HFFc6 (cell line): ENCODE data around the gene PARVA. TPM values are rescaled to one million over a fixed set of nuclear protein-coding genes. Genes with fewer than 3 reads are reported as not detected.

Source experiments
- DNase-seq: peaks from one replicate; pipeline ENCODE4 v3.0.0-alpha.2; 2018
- H3K27ac Mint-ChIP-seq: 2 replicates; pipeline ENCODE4 v1.8.0; 2020; ENCODE audit warnings: mild to moderate bottlenecking, mixed read lengths
- H3K27me3 Mint-ChIP-seq: 2 replicates; pipeline ENCODE4 v1.8.0; 2021; ENCODE audit warnings: mild to moderate bottlenecking, moderate library complexity, mixed read lengths; ENCODE audit not compliant: insufficient read depth
- H3K36me3 Mint-ChIP-seq: 2 replicates; pipeline ENCODE4 v1.8.0; 2021; ENCODE audit warnings: low read depth, mixed read lengths
- H3K4me1 Mint-ChIP-seq: 2 replicates; pipeline ENCODE4 v1.8.0; 2020; ENCODE audit warnings: low read depth, mixed read lengths
- H3K4me3 Mint-ChIP-seq: 2 replicates; pipeline ENCODE4 v1.8.0; 2020; ENCODE audit warnings: mild to moderate bottlenecking, moderate library complexity, mixed read lengths
- H3K9me3 Mint-ChIP-seq: 2 replicates; pipeline ENCODE4 v1.8.0; 2020; ENCODE audit warnings: mild to moderate bottlenecking, mixed read lengths
- CTCF ChIP-seq: fragments of 200-600 bp; sonication (generic); IDR thresholded peaks from 2 replicates; pipeline ENCODE4 v1.5.0; 2021; ENCODE audit warnings: antibody characterized with exemption, mild to moderate bottlenecking
- total RNA-seq, 6 experiments: library from RNA; stranded (reverse); fragmentation: NEBNext Ultra II Directional; extraction: Animal tissue kit (Norgen Biotek cat#: 25700); gene quantifications; 2 replicates in 1 of 6; 3 replicates in 5 of 6; pipeline ENCODE4 v1.2.3, GENCODE V29; 2021

Gene PARVA
- total RNA-seq, 6 experiments from 2014 or later, result 150 to 237 (median 184) TPM

GRCh38 chr11:12556788-12557384 lies 179.5 kb downstream of the PARVA start:
- Mint-ChIP-seq H3K27ac (peak overlapping the region; percentile 89), H3K27me3 (peaks cover 1% of the 10 kb centered on the region; the same call in 1 of the 2 replicates)
- no peak for TF ChIP-seq CTCF

DNA sequence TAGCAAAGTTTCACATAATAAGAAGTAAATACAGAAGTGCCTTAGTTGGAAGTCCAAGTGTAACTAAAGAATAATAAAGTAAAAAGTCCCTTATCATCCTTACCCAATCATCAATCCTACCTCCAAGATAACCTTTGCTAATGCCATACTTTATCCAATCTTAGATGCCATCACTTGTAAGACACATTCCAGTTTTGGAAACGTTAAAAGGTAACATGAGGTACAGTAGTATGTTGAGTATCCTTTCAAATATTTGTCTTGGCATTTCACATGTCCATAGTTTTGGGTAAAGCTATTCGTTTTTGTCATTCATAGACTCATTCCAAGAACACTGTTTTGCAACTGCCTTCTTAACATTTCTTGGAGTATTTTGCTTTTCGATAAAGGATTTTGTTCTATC lies 181.6 kb downstream of the PARVA start:
- no peak overlapping the region for H3K27ac Mint-ChIP-seq
- DNase-seq, result no peak
- TF ChIP-seq CTCF, result no peak
- H3K27me3 Mint-ChIP-seq, result peaks cover 1% of the 10 kb centered on the region; the same call in 1 of the 2 replicates
- peaks cover 7% of the 10 kb centered on the region for H3K9me3 Mint-ChIP-seq
- H3K4me1 Mint-ChIP-seq, result peaks cover 36% of the 10 kb centered on the region
- H3K4me3 Mint-ChIP-seq, result no peak overlapping the region
- peaks cover 7% of the 10 kb centered on the region; the same call in 1 of the 2 replicates for H3K36me3 Mint-ChIP-seq

More at GRCh38 chr11:12556788-12557384, 179.5 kb downstream of the PARVA start:
- DNase-seq, result peak; percentile 85
- Mint-ChIP-seq H3K9me3 (peaks cover 10% of the 10 kb centered on the region), H3K4me1 (peaks cover 36% of the 10 kb centered on the region), H3K36me3 (peaks cover 12% of the 10 kb centered on the region; the same call in 1 of the 2 replicates), H3K4me3 (peak overlapping the region; percentile 80)

- H3K4me1 Mint-ChIP-seq, result peaks cover 26% of the 10 kb centered on the region
- H3K27me3 Mint-ChIP-seq, result no peaks in the 10 kb centered on the region; the same call in 1 of the 2 replicates
- DNase-seq, result no peak
- no peak overlapping the region for H3K4me3 Mint-ChIP-seq
- no peak overlapping the region for H3K27ac Mint-ChIP-seq
- no peaks in the 10 kb centered on the region for H3K36me3 Mint-ChIP-seq
- no peaks in the 10 kb centered on the region for H3K9me3 Mint-ChIP-seq
- TF ChIP-seq CTCF, result no peak
Observed at GRCh38 chr11:12560362-12560761, 183.0 kb downstream of the PARVA start.

GRCh38 chr11:12560861-12561260 lies 183.5 kb downstream of the PARVA start:
- no peak overlapping the region for H3K4me3 Mint-ChIP-seq

DNA sequence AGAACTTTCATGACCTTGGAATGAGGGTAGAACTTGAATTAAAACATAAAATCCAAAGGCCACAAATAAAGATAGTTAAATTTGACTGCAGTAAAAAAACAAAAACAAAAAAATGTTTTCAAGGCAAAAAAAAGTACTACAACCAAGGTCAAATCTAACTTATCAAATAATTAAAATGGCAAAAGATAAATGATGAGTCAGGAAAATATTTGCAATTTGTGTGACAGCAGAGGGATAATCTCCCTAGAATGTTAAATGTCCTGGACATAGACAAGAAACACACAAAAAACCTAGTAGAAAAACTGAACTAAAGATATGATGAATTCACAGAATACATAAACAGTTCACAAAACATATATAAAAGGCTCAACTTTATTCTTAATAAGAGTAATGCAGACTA lies 186.6 kb downstream of the PARVA start:
- no peak for TF ChIP-seq CTCF
- Mint-ChIP-seq H3K9me3 (no peaks in the 10 kb centered on the region), H3K4me1 (peaks cover 7% of the 10 kb centered on the region), H3K4me3 (no peak overlapping the region), H3K27ac (no peak overlapping the region), H3K36me3 (0 out of 2 replicates have a peak, but pooled peaks cover 8% of the 10 kb centered on the region), H3K27me3 (no peaks in the 10 kb centered on the region)
- DNase-seq, result no peak

More at GRCh38 chr11:12560861-12561260, 183.5 kb downstream of the PARVA start:
- no peak overlapping the region for H3K27ac Mint-ChIP-seq
- no peak for TF ChIP-seq CTCF
- H3K36me3 Mint-ChIP-seq, result no peaks in the 10 kb centered on the region
- no peak for DNase-seq
- H3K9me3 Mint-ChIP-seq, result no peaks in the 10 kb centered on the region
- no peaks in the 10 kb centered on the region; the same call in 1 of the 2 replicates for H3K27me3 Mint-ChIP-seq
- H3K4me1 Mint-ChIP-seq, result peaks cover 21% of the 10 kb centered on the region
